HL-60/S4 treated with retinoic acid at 250 ng/mL for 4 days and 3 days (cell line): ENCODE measurements around the gene STON1.
"Not testable (repeated sequence)": the region's sequence is repeated elsewhere in the genome, so short reads cannot be mapped to it uniquely, and the experiment has no call there.

ENCODE experiments used
- in situ Hi-C: fragments of 300-500 bp; cut with MboI; formaldehyde crosslinking; loops from 2 replicates; pipeline ENCODE4 v1.7.0; 2022; ENCODE audit warnings: low sequenced_read_pairs

Gene STON1, protein sequence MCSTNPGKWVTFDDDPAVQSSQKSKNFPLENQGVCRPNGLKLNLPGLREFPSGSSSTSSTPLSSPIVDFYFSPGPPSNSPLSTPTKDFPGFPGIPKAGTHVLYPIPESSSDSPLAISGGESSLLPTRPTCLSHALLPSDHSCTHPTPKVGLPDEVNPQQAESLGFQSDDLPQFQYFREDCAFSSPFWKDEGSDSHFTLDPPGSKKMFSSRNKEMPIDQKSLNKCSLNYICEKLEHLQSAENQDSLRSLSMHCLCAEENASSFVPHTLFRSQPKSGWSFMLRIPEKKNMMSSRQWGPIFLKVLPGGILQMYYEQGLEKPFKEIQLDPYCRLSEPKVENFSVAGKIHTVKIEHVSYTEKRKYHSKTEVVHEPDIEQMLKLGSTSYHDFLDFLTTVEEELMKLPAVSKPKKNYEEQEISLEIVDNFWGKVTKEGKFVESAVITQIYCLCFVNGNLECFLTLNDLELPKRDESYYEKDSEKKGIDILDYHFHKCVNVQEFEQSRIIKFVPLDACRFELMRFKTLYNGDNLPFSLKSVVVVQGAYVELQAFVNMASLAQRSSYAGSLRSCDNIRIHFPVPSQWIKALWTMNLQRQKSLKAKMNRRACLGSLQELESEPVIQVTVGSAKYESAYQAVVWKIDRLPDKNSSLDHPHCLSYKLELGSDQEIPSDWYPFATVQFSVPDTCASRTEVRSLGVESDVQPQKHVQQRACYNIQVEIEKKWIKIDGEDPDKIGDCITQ

DNA sequence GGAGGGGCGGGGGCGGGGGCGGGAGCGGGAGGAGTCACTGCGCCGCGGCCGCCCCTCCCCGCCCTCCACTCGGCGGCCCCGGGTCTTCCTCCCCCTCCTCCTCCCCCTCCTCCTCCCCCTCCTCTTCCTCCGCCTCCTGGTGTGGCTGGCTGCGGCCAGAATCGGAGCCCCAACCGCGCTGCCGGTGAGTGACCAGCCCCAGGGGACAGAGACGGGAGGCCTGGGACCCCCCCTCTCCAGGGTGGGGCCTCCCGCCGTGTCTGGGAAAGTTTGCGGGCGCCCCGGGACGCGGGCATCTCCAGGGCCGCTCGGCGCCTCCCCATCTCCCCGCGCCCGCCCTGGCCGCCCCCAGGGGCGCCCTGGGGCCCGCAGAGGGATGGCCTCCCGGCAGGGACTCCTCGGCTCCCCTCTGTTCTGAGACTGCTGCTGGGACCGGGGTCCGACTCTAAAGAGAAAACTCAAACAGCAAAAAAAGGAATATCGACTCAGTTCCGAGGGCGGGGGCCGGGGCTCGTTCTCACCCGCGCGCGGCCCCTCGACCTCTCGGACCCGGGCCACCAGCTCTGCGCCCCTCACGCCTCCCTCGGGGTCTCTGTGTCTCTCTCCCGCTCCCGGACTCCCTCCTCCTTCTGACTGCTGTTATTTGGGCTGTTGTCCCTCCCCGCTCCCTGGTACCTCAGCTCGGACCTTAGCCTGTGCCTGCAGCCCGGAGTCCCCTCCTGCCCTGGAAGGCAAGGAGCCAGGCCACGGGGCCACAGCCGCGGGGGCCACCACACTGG lies at the start of gene STON1:
Gene STON1 (plus strand): TSS at position 122 of the 779 bp plus-strand sequence. CDS start 50,480 bp downstream, outside the sequence.
- in situ Hi-C loops: no loop called here

DNA sequence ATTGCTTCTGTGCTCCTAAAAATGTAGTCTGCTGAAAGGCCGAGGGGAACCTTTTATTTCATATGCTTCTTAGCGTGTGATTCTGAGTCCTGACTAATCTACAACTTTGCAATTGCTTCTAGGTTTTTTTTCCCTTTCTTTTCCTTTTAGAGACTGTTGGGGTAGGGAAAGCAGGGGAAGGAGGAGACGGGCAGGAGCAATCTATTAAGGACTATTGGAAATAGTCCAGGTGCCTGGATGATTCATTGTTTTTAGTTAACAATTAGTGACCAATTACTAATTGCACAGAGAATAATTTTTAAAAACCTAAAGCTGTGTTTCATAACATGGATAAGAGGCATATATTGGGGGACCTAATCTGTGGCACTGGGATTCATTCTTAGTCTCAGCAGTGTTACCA lies 49.4 kb upstream of the STON1 start:
- in situ Hi-C loops: no loop called here

DNA sequence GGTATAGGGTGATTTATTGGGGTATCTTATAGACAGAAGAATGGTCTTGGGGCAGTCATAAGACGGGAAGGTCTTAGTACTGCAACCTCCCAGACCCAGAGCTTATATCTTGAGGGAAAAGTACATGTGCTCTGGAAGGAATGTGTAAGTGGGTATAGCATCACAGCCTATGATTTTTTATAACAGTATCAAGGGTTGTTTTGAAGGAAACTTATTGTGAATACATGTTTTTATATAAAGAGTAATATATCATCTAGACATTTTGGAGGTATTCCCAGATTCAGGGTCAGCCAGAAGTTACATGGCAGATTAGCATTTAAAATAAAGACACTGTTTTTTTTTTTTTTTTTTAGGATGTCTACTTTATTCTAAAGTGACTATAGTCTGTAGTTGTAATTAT lies 47.6 kb upstream of the STON1 start:
- in situ Hi-C loops: no loop called here

DNA sequence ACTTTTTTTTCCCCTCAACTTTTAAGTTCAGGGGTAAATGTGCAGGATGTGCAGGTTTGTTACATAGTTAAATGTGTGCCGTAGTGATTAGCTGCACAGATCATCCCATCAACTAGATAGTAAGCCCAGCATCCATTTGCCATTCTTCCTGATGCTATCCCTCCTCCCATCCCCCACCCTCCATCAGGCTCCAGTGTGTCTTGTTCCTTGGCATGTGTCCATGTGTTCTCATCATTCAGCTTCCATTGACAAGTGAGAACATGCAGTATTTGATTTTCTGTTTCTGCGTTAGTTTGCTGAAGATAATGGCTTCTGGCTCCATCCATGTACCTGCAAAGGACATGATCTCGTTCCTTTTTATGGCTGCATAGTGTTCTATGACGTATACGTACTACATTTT lies 47.2 kb upstream of the STON1 start:
- in situ Hi-C loops: no loop called here

DNA sequence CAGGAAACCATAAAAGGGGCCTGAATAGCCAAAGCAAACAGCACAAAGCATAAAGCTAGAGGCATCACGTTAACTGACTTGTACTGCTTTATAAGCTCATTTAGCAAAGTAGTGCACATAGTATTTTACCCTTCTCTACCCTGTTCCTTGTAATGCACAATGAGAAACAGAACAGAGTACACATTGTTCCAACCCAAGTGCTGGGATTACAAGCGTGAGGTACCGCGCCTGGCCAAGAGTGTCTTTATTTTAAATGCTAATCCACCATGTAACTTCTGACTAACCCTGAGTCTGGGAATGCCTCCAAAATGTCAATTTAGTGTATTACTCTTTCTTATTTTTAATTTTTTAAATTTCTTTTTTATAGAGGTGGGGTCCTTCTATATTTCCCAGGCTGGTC lies 46.4 kb upstream of the STON1 start:
- in situ Hi-C loops: no loop called here

DNA sequence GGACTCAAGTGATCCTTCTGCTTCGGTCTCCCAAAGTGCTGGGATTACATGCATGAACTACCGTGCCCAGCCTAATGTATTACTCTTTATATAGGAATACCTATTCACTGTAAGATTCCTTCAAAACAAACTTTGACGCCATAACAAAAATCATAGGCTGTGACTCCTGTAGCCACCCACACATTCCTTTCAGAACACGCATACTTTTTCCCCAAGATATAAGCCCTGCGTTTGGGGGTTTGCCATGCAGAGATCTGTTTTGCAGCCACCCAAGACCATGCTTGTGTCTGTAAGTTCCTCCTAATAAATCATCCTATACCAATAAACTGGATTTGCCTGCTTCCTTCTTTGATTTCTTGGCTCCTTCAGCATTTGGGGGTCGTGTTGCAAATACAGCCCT lies 46.0 kb upstream of the STON1 start:
- in situ Hi-C loops: no loop called here

DNA sequence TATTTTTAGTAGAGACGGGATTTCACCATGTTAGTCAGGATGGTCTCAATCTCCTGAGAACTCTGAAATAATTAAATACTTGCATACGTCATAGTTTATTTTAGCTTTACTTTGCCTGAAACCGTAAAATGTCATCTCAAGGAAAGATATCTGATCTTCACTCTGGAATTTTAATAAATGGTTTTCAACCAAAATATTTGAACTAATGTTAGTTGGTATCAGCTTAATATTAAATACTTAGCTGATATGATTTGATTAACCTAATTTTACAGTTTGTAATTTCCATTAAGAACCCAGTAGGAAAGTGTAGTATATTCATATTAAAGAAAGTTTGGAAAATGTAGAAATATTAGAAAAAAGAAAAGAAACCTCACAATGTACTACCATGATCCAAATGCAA lies 41.4 kb upstream of the STON1 start:
- in situ Hi-C loops: no loop called here

DNA sequence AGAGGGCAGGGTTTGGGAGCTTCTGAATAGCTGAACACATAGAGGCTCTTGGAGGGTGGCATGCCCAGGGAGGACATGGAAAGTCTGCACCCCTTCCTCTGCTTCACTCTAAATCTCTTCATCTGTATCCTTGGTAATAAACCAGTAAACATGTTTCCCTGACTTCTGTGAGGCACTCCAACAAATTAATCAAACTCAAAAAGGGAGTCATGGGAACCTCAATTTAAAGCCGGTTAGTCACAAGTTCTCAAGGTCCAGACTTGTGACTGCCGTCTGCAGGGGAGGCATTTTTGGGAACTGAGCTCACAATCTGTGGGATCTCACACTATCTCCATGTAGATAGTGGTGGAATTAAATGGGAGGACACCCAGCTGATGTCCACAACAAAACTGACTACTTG lies 33.1 kb upstream of the STON1 start:
- in situ Hi-C loops: no loop called here

DNA sequence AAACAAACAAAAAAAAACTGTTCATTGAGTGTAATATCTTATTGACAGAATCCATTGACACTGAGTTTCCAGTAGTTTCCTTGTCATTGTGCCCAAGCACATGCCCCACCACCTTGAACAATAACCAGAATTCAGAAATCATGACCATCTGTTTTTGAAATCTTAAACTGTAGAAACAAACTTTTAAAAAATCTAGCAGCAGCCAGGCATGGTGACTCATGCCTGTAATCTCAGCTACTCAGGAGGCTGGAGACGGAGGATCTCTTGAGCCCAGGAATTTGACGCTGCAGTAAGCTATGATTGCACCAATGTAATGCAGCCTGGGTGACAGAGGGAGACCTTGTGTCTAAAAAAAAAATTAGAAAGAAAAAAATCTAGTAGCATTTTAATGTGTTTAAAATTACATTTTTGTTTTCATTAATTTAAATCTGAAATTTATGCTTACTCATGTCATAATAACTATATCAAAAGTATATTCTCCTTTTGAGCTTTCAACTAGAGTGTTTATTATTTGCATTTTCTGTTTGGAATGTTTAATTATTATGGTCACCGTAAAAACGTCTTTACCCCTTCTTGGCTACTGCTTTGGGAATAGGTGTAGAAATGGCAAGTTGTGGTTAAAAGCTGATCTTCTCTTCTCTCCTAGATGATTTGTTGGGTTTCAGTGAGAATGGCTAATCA lies 25.2 kb upstream of the STON1 start:
- in situ Hi-C loops: no loop called here

DNA sequence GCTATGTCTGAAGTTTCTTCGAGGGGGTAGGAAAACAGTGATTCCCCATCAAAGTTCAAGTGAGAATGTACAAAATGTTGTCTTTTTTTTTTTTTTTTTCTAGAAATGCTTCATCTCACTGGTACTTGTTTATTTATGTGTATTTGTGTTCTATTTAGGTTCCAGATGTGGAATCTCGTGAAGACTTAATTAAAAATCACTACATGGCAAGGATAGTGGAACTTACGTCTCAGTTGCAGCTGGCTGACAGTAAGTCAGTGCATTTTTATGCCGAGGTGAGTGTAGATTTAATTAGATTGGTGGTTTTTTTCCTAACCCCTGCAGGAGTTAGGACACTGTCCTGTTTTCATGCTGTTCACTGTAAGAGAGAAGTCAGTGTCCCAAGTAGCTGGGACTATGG lies 22.8 kb upstream of the STON1 start:
- in situ Hi-C loops: no loop called here

DNA sequence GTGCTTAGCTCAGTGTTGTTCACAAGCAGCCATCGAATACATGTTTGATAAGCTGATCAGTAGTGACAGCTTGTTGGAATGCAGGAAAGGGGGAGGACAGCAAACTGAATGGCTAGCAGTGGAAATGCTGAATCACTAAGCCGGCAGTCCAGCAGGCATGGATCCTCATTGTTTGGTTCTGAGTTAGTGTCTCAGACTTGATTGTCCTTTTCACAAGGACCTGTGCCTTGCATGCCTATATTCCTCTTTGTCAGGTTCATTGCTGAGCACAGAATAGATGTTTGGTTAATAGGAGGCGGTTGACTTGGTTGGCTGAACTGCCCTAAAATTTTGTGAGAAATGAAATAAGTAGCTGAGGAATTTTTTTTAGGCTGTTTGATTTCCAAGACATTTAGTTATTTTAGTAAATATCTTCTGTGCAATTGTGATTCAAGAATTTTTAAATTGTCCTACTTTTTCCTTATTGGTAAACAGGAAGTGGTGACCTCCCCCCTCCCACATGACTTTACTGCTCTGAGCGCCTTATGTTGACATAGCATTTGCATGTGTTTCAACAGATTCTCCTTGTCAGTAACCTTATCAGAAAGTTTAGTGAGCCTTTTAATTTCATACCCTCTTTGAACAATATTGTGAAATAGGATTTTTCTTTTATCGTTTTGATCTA lies 21.4 kb upstream of the STON1 start:
- in situ Hi-C loops: no loop called here

DNA sequence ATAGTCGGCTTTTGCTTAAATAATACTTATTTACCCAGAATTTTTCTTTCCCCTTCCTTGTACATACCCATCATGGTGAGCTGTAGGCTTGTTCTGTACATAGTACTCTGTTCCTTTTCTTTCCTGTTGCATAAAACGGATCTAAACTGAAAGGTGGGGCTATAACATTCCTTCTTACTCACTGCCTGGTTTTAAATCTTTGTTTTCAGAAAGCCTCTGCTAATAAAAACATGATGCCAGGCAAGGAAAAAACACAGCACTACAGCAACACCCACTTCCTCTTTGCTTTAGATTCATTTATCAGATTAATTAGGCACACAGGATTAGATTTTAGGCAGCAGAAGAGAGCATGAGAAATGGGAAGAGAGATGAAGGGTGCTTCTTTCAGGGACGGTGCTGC lies 19.6 kb upstream of the STON1 start:
- in situ Hi-C loops: no loop called here

DNA sequence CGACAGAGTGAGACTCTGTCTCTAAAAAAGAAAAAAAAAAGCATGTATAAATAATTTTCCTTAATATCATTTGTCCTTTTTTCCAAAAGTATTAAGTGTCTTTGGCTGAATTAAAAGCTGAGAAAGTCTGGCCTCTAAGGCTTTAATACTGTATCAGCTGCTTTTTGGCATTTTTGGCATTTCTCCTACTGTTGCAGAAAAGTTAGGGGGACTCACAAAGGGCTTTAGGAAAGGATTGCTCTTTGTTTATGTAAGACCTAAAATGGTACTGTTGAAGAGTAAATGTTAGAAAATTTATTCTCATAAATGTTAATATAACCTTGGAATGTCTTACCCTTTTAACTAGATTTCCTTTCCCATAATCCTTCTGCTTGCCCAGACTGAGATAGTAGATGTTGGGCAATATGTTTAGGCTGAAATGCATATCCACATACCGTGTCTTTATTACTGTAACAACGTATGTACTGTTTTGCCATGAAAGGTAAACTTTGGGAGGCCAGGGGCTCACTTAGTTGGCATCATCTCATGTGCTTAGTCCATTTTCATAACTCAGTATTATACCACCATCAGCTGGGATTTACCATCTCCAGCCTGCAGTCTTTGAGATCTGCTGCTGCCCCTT lies 18.0 kb upstream of the STON1 start:
- in situ Hi-C loops: no loop called here

DNA sequence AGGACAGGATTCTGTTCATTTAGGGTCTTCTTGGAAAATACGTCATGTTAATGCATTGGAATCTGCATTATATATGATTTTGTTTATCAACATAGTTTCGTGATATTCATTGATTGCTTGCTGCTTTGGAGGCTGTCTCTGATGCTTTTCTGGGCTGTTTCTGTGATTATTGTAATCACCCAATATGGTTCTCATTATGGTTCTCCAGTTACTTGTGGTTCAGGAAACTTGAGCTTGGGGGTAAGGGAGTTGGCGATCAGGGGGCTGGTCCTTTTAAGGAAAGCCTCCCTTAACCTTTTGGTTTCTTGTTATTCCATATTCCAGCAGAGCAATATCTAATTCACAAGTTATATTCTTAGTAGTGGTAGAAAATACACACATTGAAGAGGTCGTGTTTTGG lies 17.4 kb upstream of the STON1 start:
- in situ Hi-C loops: no loop called here

DNA sequence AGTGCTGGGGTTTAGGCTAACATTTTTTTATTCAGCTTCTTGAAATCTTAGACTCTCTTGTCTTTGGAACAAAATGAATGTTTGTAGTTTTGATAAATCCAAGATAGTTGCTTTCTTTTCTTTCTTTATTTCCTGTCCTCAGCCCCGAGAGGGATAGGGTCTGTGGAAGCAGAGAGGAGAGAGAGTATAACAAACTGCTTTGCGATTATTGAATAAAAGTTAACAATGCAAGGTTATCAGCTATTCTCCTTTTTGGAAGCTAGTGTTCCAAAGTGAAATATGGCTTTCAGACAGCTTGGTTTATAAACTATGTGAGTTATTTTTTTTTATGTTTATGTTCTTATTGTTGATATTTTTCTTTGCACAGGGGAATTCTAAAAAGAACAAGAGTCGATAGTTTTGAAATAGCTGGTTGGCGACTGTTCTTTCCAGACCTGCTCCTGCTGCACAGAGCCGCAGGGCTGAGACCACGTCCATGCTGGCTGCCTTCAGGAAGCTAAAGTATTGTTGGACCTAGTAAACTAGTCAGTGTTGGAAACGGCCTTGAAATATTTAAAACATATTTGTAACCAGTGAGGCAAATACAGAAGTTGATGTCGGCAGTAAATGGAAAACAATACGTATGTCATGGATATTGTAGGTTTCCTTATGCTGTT lies 15.5 kb upstream of the STON1 start:
- in situ Hi-C loops: no loop called here

DNA sequence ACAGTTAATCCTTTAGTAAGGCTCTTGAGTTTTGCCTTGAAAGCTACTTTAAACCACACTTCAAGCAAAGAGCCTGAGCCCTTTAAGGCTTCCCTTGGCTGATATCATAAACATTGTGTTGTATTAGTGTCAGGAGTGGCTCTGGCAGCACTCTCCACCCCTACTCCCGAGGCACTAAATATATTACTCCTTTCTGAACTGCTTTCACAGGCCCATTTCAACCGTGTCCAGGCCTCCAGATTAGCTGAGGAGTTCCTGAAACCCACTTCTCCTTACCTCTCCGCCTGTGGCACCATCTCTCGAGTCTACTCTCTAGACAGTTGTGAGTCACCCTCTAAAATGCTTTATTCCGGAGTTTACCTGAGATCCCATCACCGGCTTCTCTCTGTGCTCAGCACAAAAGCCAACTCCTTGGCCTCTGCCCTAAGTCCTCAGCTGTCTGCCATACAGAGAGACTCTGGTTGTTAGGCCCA lies 14.4 kb upstream of the STON1 start:
- in situ Hi-C loops: no loop called here

DNA sequence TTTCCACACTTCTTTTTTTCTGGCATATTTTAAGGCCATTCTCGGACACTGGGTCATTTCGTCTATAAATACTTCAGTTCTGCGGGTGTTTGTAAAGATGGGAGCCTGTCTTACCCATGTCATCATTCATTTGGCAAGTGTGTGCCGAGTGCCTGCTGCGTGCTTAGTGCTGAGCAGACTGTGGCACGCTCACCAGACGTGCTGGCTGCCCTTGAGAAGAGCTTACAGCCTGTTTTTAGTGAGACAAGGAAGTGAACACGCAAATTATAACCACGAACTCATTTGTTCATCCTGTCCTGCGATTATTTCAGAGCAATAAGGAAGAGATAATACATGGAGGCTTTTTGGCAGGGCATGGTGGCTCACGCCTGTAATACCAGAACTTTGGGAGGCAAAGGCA lies 10.4 kb upstream of the STON1 start:
- in situ Hi-C loops: no loop called here

DNA sequence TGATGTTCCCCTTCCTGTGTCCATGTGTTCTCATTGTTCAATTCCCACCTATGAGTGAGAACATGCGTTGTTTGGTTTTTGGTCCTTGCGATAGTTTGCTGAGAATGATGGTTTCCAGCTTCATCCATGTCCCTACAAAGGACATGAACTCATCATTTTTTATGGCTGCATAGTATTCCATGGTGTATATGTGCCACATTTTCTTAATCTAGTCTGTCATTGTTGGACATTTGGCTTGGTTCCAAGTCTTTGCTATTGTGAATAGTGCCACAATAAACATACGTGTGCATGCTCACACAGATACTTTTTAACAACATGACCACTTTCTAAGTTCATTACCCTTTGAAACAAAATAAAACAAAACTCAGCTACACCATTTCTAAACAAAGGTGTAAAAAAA lies 5.2 kb upstream of the STON1 start:
- in situ Hi-C loops: not testable (repeated sequence)

DNA sequence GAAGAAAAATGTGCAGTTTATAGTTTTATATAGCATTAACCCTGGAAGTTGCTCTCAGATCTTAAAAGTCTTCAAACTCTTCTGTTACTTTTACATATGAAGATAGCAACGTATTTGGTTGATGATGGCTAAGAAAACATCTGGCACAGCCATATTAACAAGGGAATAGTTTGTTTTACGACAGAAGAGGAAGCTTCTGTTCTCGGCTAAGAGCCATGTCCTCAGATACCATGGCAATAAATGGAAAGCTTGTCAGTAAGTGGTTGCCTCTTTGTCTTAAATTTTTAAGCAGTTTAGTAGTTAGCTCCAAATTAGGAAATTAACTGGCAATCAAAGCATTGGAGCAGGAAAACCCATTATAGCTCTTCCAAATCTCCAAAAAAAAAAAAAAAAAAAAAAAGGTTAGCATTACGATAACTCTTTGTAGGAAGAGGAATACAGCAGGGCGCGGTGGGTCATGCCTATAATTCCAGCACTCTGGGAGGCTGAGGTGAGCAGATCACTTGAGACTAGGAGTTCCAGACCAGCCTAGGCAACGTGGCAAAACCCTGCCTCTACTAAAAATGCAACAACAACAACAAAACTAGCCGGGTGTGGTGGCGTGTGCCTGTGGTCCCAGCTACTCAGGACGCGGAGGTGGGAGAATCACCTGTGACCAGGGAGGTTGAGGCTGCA lies 4.5 kb upstream of the STON1 start:
- in situ Hi-C loops: no loop called here
